OCI-LY1 (cell line): Measurements from ENCODE around the gene MEIOB.

Source experiments
- CTCF ChIP-seq: fragments of 200-600 bp; sonication (generic), shearing (Covaris generic); IDR thresholded peaks from 2 replicates; pipeline ENCODE4 v1.5.1; 2017; ENCODE audit warnings: mild to moderate bottlenecking, antibody characterized with exemption, low read length, moderate library complexity, mixed read lengths
- EZH2 ChIP-seq: fragments of 200-600 bp; sonication (generic), shearing (Covaris generic); IDR thresholded peaks from 2 replicates; pipeline ENCODE4 v1.8.0; 2017; ENCODE audit warnings: borderline replicate concordance, mixed run types, mild to moderate bottlenecking, antibody characterized with exemption, low read length, moderate library complexity, mixed read lengths

- TF ChIP-seq CTCF (no peak), EZH2 (no peak)
Observed at GRCh38 chr16:1917665-1918350, 45.8 kb upstream of the MEIOB start.
